ENCODE measurements around the gene ST8SIA1. TPM values are rescaled to one million over a fixed set of nuclear protein-coding genes. Genes with fewer than 3 reads are reported as not detected.

ST8SIA1 gene
- polyA plus RNA-seq, 5 donors = 8.0 to 13.4 (median 9.6) TPM

GRCh38 chr12:22333713-22334409, 646 bp downstream of the ST8SIA1 start:
- no peak for DNase-seq

GRCh38 chr12:22333186-22333712, 1.3 kb downstream of the ST8SIA1 start:
- no peak for DNase-seq

GRCh38 chr12:22332202-22332601, 2.3 kb downstream of the ST8SIA1 start:
- DNase-seq = no peak

GRCh38 chr12:22329621-22330020, 4.9 kb downstream of the ST8SIA1 start:
- no peak for DNase-seq

- DNase-seq = no peak
Observed at GRCh38 chr12:22325218-22325617, 9.3 kb downstream of the ST8SIA1 start.

GRCh38 chr12:22322091-22322490, 12.4 kb downstream of the ST8SIA1 start:
- no peak for DNase-seq

GRCh38 chr12:22321638-22322037, 12.9 kb downstream of the ST8SIA1 start:
- no peak for DNase-seq

GRCh38 chr12:22321018-22321605, 13.4 kb downstream of the ST8SIA1 start:
- no peak for DNase-seq

- no peak for DNase-seq
Observed at GRCh38 chr12:22318108-22318737, 16.3 kb downstream of the ST8SIA1 start.

GRCh38 chr12:22313963-22314330, 20.6 kb downstream of the ST8SIA1 start:
- no peak for DNase-seq

- no peak for DNase-seq
Observed at GRCh38 chr12:22313286-22313962, 21.1 kb downstream of the ST8SIA1 start.

- peak in 1 of 2 donors; percentile 60 for DNase-seq
Observed at GRCh38 chr12:22312336-22312735, 22.2 kb downstream of the ST8SIA1 start.

GRCh38 chr12:22310709-22311108, 23.8 kb downstream of the ST8SIA1 start:
- peak; percentile 84 to 88 for DNase-seq

GRCh38 chr12:22310275-22310674, 24.2 kb downstream of the ST8SIA1 start:
- DNase-seq = no peak

GRCh38 chr12:22307811-22308210, 26.7 kb downstream of the ST8SIA1 start:
- no peak for DNase-seq

GRCh38 chr12:22306311-22306710, 28.2 kb downstream of the ST8SIA1 start:
- DNase-seq = no peak

GRCh38 chr12:22304341-22304740, 30.2 kb downstream of the ST8SIA1 start:
- no peak for DNase-seq

GRCh38 chr12:22299294-22299912, 35.1 kb downstream of the ST8SIA1 start:
- DNase-seq = no peak

GRCh38 chr12:22289250-22289649, 45.3 kb downstream of the ST8SIA1 start:
- no peak for DNase-seq

- DNase-seq = no peak
Observed at GRCh38 chr12:22287776-22288621, 46.5 kb downstream of the ST8SIA1 start.

- DNase-seq = no peak
Observed at GRCh38 chr12:22287101-22287500, 47.4 kb downstream of the ST8SIA1 start.

Data from right lung (tissue), 5 donors.